GM12874 (cell line): ENCODE data around the gene UGT2B17.

Source experiments
- TF ChIP-seq, protein P1 (sequence below): IDR thresholded peaks from 2 replicates; pipeline ENCODE4 v1.5.1; 2011; ENCODE audit warnings: low read depth, mild to moderate bottlenecking, control low read depth, low read length, moderate library complexity; ENCODE audit not compliant: insufficient read depth

The UGT2B17 gene

DNA sequence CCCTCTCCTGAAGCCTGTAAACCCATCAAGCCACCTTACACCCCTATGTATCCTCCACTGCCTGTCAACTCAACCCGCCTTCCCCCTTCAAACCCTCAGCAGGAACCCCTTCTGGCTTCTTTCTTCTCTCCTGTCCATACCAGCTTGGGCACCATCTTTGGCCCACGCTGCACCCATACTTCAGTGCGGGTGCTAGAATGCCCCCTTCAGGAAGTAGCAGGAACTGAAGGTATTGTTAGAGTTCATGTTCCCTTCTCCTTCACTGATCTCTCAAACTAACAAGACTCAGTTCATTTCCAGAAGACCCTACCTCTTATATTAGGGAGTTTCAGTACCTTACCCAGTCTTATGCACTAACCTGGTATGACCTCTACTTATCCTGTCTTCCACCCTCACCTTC lies 1.5 kb upstream of the UGT2B17 start:
- TF ChIP-seq, protein P1, sequence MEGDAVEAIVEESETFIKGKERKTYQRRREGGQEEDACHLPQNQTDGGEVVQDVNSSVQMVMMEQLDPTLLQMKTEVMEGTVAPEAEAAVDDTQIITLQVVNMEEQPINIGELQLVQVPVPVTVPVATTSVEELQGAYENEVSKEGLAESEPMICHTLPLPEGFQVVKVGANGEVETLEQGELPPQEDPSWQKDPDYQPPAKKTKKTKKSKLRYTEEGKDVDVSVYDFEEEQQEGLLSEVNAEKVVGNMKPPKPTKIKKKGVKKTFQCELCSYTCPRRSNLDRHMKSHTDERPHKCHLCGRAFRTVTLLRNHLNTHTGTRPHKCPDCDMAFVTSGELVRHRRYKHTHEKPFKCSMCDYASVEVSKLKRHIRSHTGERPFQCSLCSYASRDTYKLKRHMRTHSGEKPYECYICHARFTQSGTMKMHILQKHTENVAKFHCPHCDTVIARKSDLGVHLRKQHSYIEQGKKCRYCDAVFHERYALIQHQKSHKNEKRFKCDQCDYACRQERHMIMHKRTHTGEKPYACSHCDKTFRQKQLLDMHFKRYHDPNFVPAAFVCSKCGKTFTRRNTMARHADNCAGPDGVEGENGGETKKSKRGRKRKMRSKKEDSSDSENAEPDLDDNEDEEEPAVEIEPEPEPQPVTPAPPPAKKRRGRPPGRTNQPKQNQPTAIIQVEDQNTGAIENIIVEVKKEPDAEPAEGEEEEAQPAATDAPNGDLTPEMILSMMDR, result peak; percentile 35; the same call in 1 of the 2 replicates

DNA sequence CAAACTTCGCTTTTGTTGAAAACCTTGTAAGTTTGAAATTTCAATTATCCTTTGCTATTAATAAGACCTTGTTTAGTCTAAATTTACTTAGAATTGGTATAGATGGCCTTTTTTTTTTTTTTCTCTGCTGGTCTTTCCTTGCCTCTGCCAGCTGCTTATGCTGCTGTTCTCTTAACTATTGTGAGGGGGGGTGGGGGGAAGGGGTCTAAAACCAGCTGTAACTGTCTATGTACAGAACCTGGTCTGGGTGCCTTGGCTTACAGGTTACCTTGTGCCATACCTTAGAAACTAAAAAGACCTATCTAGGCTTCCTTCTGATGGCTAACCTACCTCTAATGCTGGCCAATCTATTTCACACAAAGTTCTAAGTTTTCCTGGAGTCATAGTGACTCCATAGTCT lies 1.0 kb downstream of the UGT2B17 start:
- TF ChIP-seq, protein P1, result no peak

DNA sequence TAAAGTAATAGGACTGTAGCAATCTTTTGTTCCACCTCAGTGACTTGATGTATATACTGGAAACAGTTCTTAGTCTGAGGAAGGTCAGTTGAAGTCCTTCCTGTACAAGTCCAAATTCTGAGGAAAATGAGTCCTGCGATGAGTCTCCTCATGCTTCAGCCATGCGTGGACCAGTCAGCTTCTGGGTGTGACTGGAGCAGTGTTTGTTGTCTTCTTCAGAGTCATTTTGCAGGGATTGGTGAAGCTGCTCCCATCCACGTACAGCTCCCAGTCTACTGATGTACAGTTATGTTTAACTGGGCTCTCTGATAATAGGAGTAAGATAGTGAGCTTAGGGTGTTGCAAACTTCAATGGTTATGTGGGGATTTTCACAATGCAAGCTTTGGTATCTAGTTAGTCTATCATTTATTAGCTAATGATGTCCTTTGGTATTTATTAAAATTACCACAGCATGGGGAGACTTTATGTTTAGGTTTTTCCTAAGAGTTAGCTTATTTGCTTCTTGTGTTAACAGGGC lies 3.4 kb downstream of the UGT2B17 start:
- TF ChIP-seq, protein P1, result no peak

DNA sequence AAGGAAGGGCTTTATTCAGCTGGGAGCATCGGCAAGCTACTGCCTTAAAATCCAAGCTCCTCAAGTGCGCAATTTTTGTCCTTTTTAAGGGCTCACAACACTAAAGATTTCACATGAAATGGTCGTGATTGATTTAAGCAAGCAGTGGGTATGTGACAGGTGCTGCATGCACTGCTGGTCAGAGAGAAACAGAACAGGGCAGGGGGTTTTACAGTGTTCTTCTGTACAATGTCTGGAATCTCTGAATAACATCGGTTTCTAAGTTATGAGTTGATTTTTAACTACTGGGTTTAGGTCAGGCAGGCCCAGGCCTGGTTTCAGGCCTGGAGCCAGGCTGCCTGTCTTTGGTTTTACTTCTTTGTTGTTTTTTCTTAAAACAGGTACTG lies 6.0 kb downstream of the UGT2B17 start:
- TF ChIP-seq, protein P1, result no peak

DNA sequence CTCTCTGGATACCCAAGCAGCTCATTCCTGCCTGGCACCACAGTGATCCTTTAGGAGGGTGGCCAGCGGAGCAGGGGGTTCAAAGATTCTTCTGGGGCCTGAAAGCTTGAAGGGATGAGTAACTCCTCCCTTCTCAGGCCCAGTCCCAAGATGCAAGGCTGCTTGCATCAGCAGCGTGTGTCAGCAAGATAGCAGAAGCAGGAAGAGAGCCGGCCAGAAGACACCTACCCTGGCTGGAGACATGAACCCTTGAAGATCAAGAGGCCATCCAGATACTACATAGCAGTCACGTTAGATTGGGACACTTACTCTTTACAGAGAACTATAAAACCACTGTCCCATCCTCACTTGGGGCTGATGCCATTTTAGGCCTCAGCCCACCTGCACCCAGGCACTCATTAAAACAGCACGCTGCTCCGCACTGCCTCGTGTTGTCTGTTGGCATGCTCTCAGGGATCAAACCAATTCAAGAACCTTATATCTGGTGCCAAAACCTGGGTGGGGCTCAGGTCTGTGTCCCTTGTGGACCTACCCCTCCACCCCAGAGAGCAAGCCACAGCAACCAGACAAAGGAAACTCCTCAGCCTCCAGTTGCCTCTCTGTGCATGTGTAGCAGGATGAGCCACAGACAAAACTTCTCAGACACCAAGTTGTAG lies 6.5 kb downstream of the UGT2B17 start:
- TF ChIP-seq, protein P1, result no peak

DNA sequence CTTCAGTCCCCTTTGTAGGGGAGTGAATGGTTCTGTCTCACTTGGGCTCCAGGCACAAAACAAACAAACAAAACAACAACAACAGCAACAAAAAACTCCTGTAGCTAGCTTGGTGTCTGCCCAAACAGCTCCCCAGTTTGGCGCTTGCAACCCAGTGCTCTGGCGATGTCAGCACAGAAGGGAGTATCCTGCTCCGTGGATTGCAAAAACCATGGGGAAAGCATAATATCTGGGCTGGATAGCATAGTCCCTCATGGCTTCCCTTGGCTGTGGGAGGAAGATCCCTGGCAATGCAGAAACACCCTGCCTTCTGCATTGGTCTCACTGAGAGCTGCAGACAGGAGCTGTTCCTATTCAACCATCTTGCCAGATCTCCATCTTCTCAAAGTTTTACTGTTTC lies 39.7 kb downstream of the UGT2B17 start:
- TF ChIP-seq, protein P1, result no peak

DNA sequence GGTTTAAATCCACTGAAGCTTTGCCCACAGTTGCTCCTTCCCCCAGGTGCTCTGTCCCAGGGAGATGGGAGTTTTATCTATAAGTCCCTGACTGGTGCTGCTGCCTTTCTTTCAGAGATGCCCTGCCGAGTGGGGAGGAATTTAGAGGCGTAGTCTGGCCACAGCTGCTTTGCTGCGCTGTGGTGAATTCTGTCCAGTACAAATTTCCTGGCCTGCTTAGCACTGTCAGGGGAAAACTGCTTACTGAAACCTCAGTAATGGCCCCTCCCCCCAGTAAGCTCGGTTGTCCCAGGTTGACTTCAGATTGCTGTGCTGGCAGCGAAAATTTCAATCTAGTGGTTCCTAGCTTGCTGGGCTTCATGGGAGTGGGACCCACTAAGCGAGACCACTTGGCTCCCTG lies 40.1 kb downstream of the UGT2B17 start:
- TF ChIP-seq, protein P1, result no peak

DNA sequence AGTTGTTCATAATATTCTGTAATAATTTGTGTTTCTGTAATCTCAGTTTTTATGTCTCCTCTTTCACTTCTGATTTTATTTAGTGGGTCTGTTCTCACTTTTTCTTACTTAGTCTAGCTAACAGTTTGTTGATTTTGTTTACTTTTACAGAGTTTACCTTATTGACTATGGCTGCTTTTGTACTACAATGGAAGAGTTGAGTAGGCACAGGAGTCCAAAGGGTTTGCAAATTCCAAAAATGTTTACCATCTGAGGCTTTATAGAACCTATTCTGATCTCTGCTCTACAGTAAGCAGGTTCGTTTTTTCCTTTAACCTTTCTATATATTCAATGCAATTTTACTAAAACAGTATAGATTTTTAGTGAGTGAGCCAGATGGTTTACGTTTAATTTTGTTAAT lies 55.1 kb downstream of the UGT2B17 start:
- TF ChIP-seq, protein P1, result no peak
